PC-9 (cell line): ENCODE results near the gene GNAO1. TPM values are rescaled to one million over a fixed set of nuclear protein-coding genes. Genes with fewer than 3 reads are reported as not detected.

Experiments used
- BruUV-seq: library from RNA; stranded (reverse); fragments of 400-500 nt; replicated peaks from 2 replicates; lab custom pipeline; 2021; lab: Mats Ljungman, UMichigan
- CTCF ChIA-PET: fragments of 300-600 bp; sonication (Branson Sonifier 250); formaldehyde crosslinking; loops from one replicate; lab custom pipeline; 2022; ENCODE audit warnings: antibody characterized with exemption; lab: Charles Lee
- POLR2A ChIA-PET: fragments of 300-600 bp; sonication (Branson Sonifier 250); formaldehyde crosslinking; loops from one replicate; lab custom pipeline; 2022; ENCODE audit warnings: antibody characterized with exemption; ENCODE audit not compliant: unreplicated experiment; lab: Charles Lee
- DNase-seq, 2 experiments: peaks; one replicate each; pipeline versions ENCODE4 v3.0.0 to v3.0.0-alpha.2; 2015 to 2022; ENCODE audit warnings: mixed read lengths in 1 of 2
- H2AFZ ChIP-seq: fragments of 200-600 bp; sonication (generic); 2 replicates; pipeline ENCODE4 v1.8.1; 2017; ENCODE audit warnings: antibody characterized with exemption
- H3F3A ChIP-seq: fragments of 200-600 bp; sonication (generic); 2 replicates; pipeline ENCODE4 v1.8.1; 2017; ENCODE audit warnings: antibody characterized with exemption, mild to moderate bottlenecking, low read depth; ENCODE audit not compliant: insufficient read depth
- H3K27ac ChIP-seq: fragments of 200-600 bp; sonication (generic); 2 replicates; pipeline ENCODE4 v1.6.1; 2016; ENCODE audit warnings: mixed run types
- H3K27me3 ChIP-seq: fragments of 200-600 bp; sonication (generic); 2 replicates; pipeline ENCODE4 v1.6.1; 2016; ENCODE audit warnings: low read depth, mixed run types; ENCODE audit not compliant: insufficient read depth
- H3K36me3 ChIP-seq: fragments of 200-600 bp; sonication (generic); 2 replicates; pipeline ENCODE4 v1.6.1; 2016; ENCODE audit warnings: low read depth, mixed run types
- H3K4me1 ChIP-seq: fragments of 200-600 bp; sonication (generic); replicated peaks from 2 replicates; pipeline ENCODE4 v1.6.1; 2016; ENCODE audit warnings: mixed run types; ENCODE audit not compliant: insufficient read depth
- H3K4me2 ChIP-seq: fragments of 200-600 bp; sonication (generic); 2 replicates; pipeline ENCODE4 v1.6.1; 2017; ENCODE audit warnings: mixed run types
- H3K4me3 ChIP-seq: fragments of 200-600 bp; sonication (generic); 2 replicates; pipeline ENCODE4 v1.6.1; 2016; ENCODE audit warnings: mixed run types
- H3K79me2 ChIP-seq: fragments of 200-600 bp; sonication (generic); 2 replicates; pipeline ENCODE4 v1.6.1; 2017; ENCODE audit warnings: low read depth, mixed run types
- H3K9me2 ChIP-seq: fragments of 200-600 bp; sonication (generic); 2 replicates; pipeline ENCODE4 v1.8.1; 2017; ENCODE audit warnings: mild to moderate bottlenecking; ENCODE audit not compliant: insufficient read depth
- H3K9me3 ChIP-seq: fragments of 200-600 bp; sonication (generic); 2 replicates; pipeline ENCODE4 v1.8.1; 2016; ENCODE audit warnings: low read depth; ENCODE audit not compliant: insufficient read depth
- H4K20me1 ChIP-seq: fragments of 200-600 bp; sonication (generic); 2 replicates; pipeline ENCODE4 v1.8.1; 2017; ENCODE audit not compliant: insufficient read depth
- CTCF ChIP-seq: fragments of 200-600 bp; sonication (generic); conservative IDR thresholded peaks from 2 replicates; pipeline ENCODE4 v1.6.1; 2017; ENCODE audit warnings: mixed run types, antibody characterized with exemption, mild to moderate bottlenecking, moderate library complexity
- EZH2 ChIP-seq: fragments of 200-600 bp; sonication (generic); IDR thresholded peaks from 2 replicates; pipeline ENCODE4 v1.8.0; 2017; ENCODE audit warnings: antibody characterized with exemption, low read depth
- intact Hi-C: fragments of 100-400 bp; cut with micrococcal nuclease; formaldehyde crosslinking; loops from one replicate; pipeline ENCODE4 v1.10.0; 2022; ENCODE audit not compliant: unreplicated experiment
- total RNA-seq: library from RNA; stranded (reverse); gene quantifications from 2 replicates; pipeline ENCODE4 v1.2.3, GENCODE V29; 2021

GNAO1 gene
- total RNA-seq, 1 experiment from 2014 or later, result 2.8 TPM

- Histone ChIP-seq H3K27me3 (no peaks in the 10 kb centered on the region), H3K4me1 (peaks cover 5% of the 10 kb centered on the region; the same call in 1 of the 2 replicates), H3K4me3 (no peak overlapping the region), H4K20me1 (no peaks in the 10 kb centered on the region), H3K9me2 (no peaks in the 10 kb centered on the region), H3F3A (no peaks in the 10 kb centered on the region), H3K4me2 (no peak overlapping the region), H2AFZ (no peak overlapping the region), H3K9me3 (no peaks in the 10 kb centered on the region), H3K79me2 (no peaks in the 10 kb centered on the region), H3K27ac (no peak overlapping the region), H3K36me3 (no peaks in the 10 kb centered on the region)
- no peak for DNase-seq
- POLR2A ChIA-PET, result no interaction called here
- no peak for TF ChIP-seq CTCF
- no peak for TF ChIP-seq EZH2
- intact Hi-C loops, result loop anchor here (5.0 kb wide), 1 partner anchor 289 kb away; no protein-coding TSS in a partner anchor
- no TSS peak for BruUV-seq
- CTCF ChIA-PET, result no interaction called here
Measured at GRCh38 chr16:56315955-56316354, 124.7 kb downstream of the GNAO1 start.

- no peak overlapping the region for H3K4me2 ChIP-seq
- DNase-seq, result no peak
- H3K36me3 ChIP-seq, result no peaks in the 10 kb centered on the region
- peaks cover 5% of the 10 kb centered on the region; the same call in 1 of the 2 replicates for H3K4me1 ChIP-seq
- H3K4me3 ChIP-seq, result no peak overlapping the region
- CTCF ChIA-PET, result no interaction called here
- H3F3A ChIP-seq, result no peaks in the 10 kb centered on the region
- no peak for TF ChIP-seq CTCF
- TF ChIP-seq EZH2, result no peak
- H3K9me2 ChIP-seq, result no peaks in the 10 kb centered on the region
- POLR2A ChIA-PET, result no interaction called here
- no peak overlapping the region for H3K27ac ChIP-seq
- H2AFZ ChIP-seq, result no peak overlapping the region
- no peaks in the 10 kb centered on the region for H4K20me1 ChIP-seq
- H3K27me3 ChIP-seq, result no peaks in the 10 kb centered on the region
- BruUV-seq, result no TSS peak
- intact Hi-C loops, result loop anchor here (5.0 kb wide), 1 partner anchor 289 kb away; no protein-coding TSS in a partner anchor
- H3K9me3 ChIP-seq, result no peaks in the 10 kb centered on the region
- H3K79me2 ChIP-seq, result no peaks in the 10 kb centered on the region
Measured at GRCh38 chr16:56316545-56316944, 125.3 kb downstream of the GNAO1 start.

- TF ChIP-seq CTCF, result peak; percentile 94
- TF ChIP-seq EZH2, result no peak
- no peak overlapping the region for H3K4me3 ChIP-seq
- peaks cover 4% of the 10 kb centered on the region for H3F3A ChIP-seq
- DNase-seq, result peak; percentile 42 to 72
- BruUV-seq, result no TSS peak
- no peaks in the 10 kb centered on the region for H3K9me3 ChIP-seq
- no peaks in the 10 kb centered on the region for H4K20me1 ChIP-seq
- H3K9me2 ChIP-seq, result no peaks in the 10 kb centered on the region
- peak overlapping the region; percentile 52; the same call in 1 of the 2 replicates for H3K4me2 ChIP-seq
- 0 out of 2 replicates have a peak overlapping the region, but pooled peaks have one; percentile 44 for H2AFZ ChIP-seq
- intact Hi-C loops, result loop anchor here (1.0 to 5.0 kb wide), 5 partner anchors 72 to 605 kb away; no protein-coding TSS in a partner anchor
- H3K27me3 ChIP-seq, result no peaks in the 10 kb centered on the region
- no peaks in the 10 kb centered on the region for H3K79me2 ChIP-seq
- no peaks in the 10 kb centered on the region for H3K36me3 ChIP-seq
- POLR2A ChIA-PET, result no interaction called here
- CTCF ChIA-PET, result interaction anchor here (1.1 kb wide), 1 partner anchor 374 kb away, joined by 3 read pairs; no protein-coding TSS in a partner anchor
- H3K27ac ChIP-seq, result no peak overlapping the region
- peaks cover 11% of the 10 kb centered on the region for H3K4me1 ChIP-seq
Measured at GRCh38 chr16:56317998-56318826, 126.9 kb downstream of the GNAO1 start.
